H1 (cell line): ENCODE data around the gene RNF220. TPM values are rescaled to one million over a fixed set of nuclear protein-coding genes. Genes with fewer than 3 reads are reported as not detected.

Experiments used
- CTCF ChIP-seq, 3 experiments: IDR thresholded peaks; 1 replicate in 2 of 3; 2 replicates in 1 of 3; pipeline versions ENCODE4 v1.5.1 to v1.6.1; 2011; ENCODE audit warnings: low read length in 3 of 3, mild to moderate bottlenecking in 3 of 3, inconsistent platforms in 2 of 3, low read depth in 1 of 3, moderate library complexity in 1 of 3; ENCODE audit not compliant: insufficient read depth in 1 of 3; ENCODE audit errors: control extremely low read depth in 1 of 3
- SAP30 ChIP-seq: fragments of 300-600 bp; sonication (generic); IDR thresholded peaks from 2 replicates; pipeline ENCODE4 v1.7.1; 2012; ENCODE audit warnings: low read length, moderate library complexity, mild to moderate bottlenecking, inconsistent platforms; ENCODE audit not compliant: insufficient read depth, insufficient replicate concordance
- SP2 ChIP-seq: IDR thresholded peaks from 2 replicates; pipeline ENCODE4 v1.6.1; 2012; ENCODE audit warnings: mild to moderate bottlenecking, low read length, inconsistent platforms
- polyA plus RNA-seq, 7 experiments: library from polyadenylated mRNA; depleted of rRNA in 3 of 7; stranded (reverse) in 5 of 7; unstranded in 2 of 7; fragments of >200 nt in 5 of 7; fragments of 200-250 nt in 2 of 7; gene quantifications; 1 replicate in 5 of 7; 2 replicates in 1 of 7; 4 replicates in 1 of 7; pipeline versions ENCODE4 v1.2.1 to v1.2.3, GENCODE V29; 2011 to 2013; ENCODE audit warnings: missing spikeins in 2 of 7, mixed read lengths in 2 of 7
- total RNA-seq: library from RNA; stranded (reverse); fragmentation: NEBNext Ultra II Directional; extraction: Animal tissue kit (Norgen Biotek cat#: 25700); gene quantifications from 2 replicates; pipeline ENCODE4 v1.2.1, GENCODE V29; 2021

Gene RNF220
- total and polyA plus RNA-seq, 2 of the 8 experiments (the other 6 are each of a cell fraction or from before 2014, with no cell fraction given): 123 to 160 TPM

- TF ChIP-seq SP2: no peak
- TF ChIP-seq CTCF (IDR thresholded peaks at IDR 0.05; ENCODE audit: control extremely low read depth in 1 of 3, insufficient read depth in 1 of 3, low read depth in 1 of 3, low read length in 3 of 3): no peak
- TF ChIP-seq SAP30: no peak
Measured at GRCh38 chr1:44684525-44684924, 279.5 kb downstream of the RNF220 start (continued).
